ENCODE measurements around the gene PSMA3.

The PSMA3 gene

GRCh38 chr14:58272588-58273372, 28.1 kb downstream of the PSMA3 start:
- peak; percentile 14 for DNase-seq

- no peak for DNase-seq
These were observed 30.2 kb downstream of the PSMA3 start for GRCh38 chr14:58274881-58275280.

- peak; percentile 6 for DNase-seq
These were observed 31.0 kb downstream of the PSMA3 start for GRCh38 chr14:58275527-58276190.

GRCh38 chr14:58276208-58276607, 31.6 kb downstream of the PSMA3 start:
- DNase-seq: peak; percentile 28

GRCh38 chr14:58278177-58278576, 33.5 kb downstream of the PSMA3 start:
- no peak for DNase-seq

GRCh38 chr14:58280954-58281787, 36.5 kb downstream of the PSMA3 start:
- peak; percentile 96 for DNase-seq

GRCh38 chr14:58281969-58282368, 37.3 kb downstream of the PSMA3 start:
- no peak for DNase-seq

- DNase-seq: no peak
These were observed 38.4 kb downstream of the PSMA3 start for GRCh38 chr14:58282925-58283593.

GRCh38 chr14:58283730-58284129, 39.1 kb downstream of the PSMA3 start:
- no peak for DNase-seq

- no peak for DNase-seq
These were observed 40.5 kb downstream of the PSMA3 start for GRCh38 chr14:58285132-58285531.

GRCh38 chr14:58287607-58288042, 43.0 kb downstream of the PSMA3 start:
- no peak for DNase-seq

- no peak for DNase-seq
These were observed 43.6 kb downstream of the PSMA3 start for GRCh38 chr14:58288106-58288792.

GRCh38 chr14:58291646-58292045, 47.0 kb downstream of the PSMA3 start:
- DNase-seq: no peak

GRCh38 chr14:58292187-58292586, 47.5 kb downstream of the PSMA3 start:
- DNase-seq: no peak

- no peak for DNase-seq
These were observed 49.6 kb downstream of the PSMA3 start for GRCh38 chr14:58294201-58294600.

GRCh38 chr14:58296726-58297125, 52.1 kb downstream of the PSMA3 start:
- DNase-seq: no peak

GRCh38 chr14:58297412-58297761, 52.7 kb downstream of the PSMA3 start:
- DNase-seq: peak; percentile 51

- peak; percentile 100 for DNase-seq
These were observed 53.3 kb downstream of the PSMA3 start for GRCh38 chr14:58297762-58298476.

GRCh38 chr14:58298477-58299400, 54.1 kb downstream of the PSMA3 start, which contains the start of gene ARID4A:
TSS of gene ARID4A (plus strand) at chr14:58298555. CDS start at chr14:58299855, 1,300 bp downstream.
- peak; percentile 3 for DNase-seq

All from fibroblast of skin of back (primary cell).